Activated naive CD4-positive, alpha-beta T cell treated with anti-CD3 and anti-CD28 coated beads, Interleukin-2, amount 50 U/mL, for 24 hours (primary cell): Measurements from ENCODE around the gene BANF2.
"Not testable (repeated sequence)": the region's sequence is repeated elsewhere in the genome, so short reads cannot be mapped to it uniquely, and the experiment has no call there.

Experiments
- H3K27ac Mint-ChIP-seq: one replicate; pipeline ENCODE4 v1.8.0; 2021; ENCODE audit warnings: mild to moderate bottlenecking, mixed read lengths
- H3K27me3 Mint-ChIP-seq: one replicate; pipeline ENCODE4 v1.8.0; 2021; ENCODE audit warnings: mixed read lengths
- H3K36me3 Mint-ChIP-seq: one replicate; pipeline ENCODE4 v1.8.0; 2021; ENCODE audit warnings: mixed read lengths
- H3K4me1 Mint-ChIP-seq: one replicate; pipeline ENCODE4 v1.8.0; 2021; ENCODE audit warnings: mixed read lengths
- H3K4me3 Mint-ChIP-seq: one replicate; pipeline ENCODE4 v1.8.0; 2021; ENCODE audit warnings: mild to moderate bottlenecking, mixed read lengths
- H3K9me3 Mint-ChIP-seq: one replicate; pipeline ENCODE4 v1.8.0; 2021; ENCODE audit warnings: mixed read lengths

Gene BANF2

DNA sequence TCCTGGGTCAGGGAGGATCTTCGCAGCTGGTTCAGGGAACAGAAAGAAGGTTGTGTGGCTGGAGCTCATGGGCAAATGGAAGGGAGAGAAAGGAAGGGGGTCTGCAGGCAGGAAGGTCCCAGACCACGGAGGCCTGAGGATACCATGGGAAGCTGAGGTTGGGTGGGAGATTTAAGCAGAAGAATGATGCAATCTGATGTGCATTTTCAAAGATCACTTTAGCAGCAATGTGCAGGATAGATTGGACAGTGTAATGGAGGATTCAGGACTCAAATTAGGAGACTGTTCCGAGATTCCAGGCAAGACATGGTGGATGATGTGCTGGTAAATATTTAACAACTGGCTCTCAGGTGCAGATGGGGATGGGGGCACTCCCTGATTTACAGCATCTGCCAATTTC is 12.0 kb upstream of the BANF2 start:
- H3K27ac Mint-ChIP-seq: no peak overlapping the region
- no peaks in the 10 kb centered on the region for H3K36me3 Mint-ChIP-seq
- H3K27me3 Mint-ChIP-seq: peaks cover 37% of the 10 kb centered on the region
- peaks cover 5% of the 10 kb centered on the region for H3K4me1 Mint-ChIP-seq
- H3K9me3 Mint-ChIP-seq: no peaks in the 10 kb centered on the region
- no peak overlapping the region for H3K4me3 Mint-ChIP-seq

DNA sequence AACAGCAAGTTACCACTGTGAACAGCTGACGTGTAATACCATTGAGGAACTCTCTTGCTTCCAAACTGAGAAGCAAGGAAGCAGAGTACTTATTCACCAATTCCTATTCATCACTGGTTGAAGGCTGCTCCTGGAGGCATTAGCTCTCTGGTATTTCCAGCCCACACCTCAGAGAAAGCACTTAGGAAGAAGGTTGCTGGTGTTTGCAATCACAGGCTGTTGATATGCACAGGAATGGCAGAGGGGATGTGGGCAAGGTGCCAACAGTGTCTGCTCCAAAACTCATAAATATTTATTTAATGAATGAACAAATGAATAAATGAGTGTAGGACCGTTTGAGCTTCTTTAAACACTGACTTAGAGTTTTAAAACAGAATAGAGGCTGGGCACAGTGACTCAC is 10.8 kb upstream of the BANF2 start:
- H3K9me3 Mint-ChIP-seq: no peaks in the 10 kb centered on the region
- no peak overlapping the region for H3K27ac Mint-ChIP-seq
- no peaks in the 10 kb centered on the region for H3K36me3 Mint-ChIP-seq
- no peaks in the 10 kb centered on the region for H3K4me1 Mint-ChIP-seq
- H3K27me3 Mint-ChIP-seq: peaks cover 39% of the 10 kb centered on the region
- H3K4me3 Mint-ChIP-seq: no peak overlapping the region

DNA sequence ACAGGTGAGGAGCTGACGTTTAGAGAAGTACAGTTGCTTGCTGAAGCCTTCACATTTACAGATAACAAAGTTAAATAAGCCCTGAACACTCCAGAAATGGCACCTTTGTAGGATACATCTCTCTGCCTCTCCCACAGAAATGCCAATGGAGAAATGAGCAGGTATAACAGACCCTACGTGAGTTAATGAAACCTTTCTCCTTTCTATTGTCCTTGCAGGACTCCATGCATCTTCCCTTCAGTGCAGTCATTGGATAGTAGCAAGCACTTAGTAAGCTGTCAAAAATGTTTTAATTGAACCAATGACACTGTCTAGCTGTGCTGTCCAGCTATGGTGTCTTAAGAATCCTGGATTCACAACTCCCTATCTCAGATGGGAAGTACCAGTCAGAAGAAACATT is 9.6 kb upstream of the BANF2 start:
- Mint-ChIP-seq H3K36me3 (no peaks in the 10 kb centered on the region), H3K4me3 (no peak overlapping the region), H3K9me3 (no peaks in the 10 kb centered on the region), H3K27me3 (peaks cover 35% of the 10 kb centered on the region), H3K4me1 (no peaks in the 10 kb centered on the region), H3K27ac (no peak overlapping the region)

DNA sequence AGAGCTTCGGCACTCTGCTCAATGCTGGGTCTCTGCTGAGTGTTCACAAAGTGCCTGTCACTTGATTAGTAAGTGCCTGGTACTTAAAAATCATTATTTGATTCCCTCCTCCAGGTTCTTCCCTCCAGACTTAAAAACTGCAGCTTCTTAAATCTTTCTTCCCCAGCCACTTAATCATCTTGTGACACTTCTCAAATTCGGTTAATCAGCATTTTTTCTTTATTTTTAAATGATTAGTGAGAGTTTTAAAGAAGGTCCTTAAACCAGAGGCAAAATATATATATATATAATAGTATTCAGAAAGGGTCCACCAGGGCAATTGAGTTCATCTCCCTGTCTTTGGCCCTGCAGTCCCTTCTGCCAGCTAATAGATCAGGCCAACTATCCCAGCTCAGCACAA is 8.0 kb upstream of the BANF2 start:
- H3K9me3 Mint-ChIP-seq: no peaks in the 10 kb centered on the region
- no peak overlapping the region for H3K27ac Mint-ChIP-seq
- H3K4me3 Mint-ChIP-seq: no peak overlapping the region
- H3K27me3 Mint-ChIP-seq: peaks cover 31% of the 10 kb centered on the region
- H3K36me3 Mint-ChIP-seq: no peaks in the 10 kb centered on the region
- no peaks in the 10 kb centered on the region for H3K4me1 Mint-ChIP-seq

DNA sequence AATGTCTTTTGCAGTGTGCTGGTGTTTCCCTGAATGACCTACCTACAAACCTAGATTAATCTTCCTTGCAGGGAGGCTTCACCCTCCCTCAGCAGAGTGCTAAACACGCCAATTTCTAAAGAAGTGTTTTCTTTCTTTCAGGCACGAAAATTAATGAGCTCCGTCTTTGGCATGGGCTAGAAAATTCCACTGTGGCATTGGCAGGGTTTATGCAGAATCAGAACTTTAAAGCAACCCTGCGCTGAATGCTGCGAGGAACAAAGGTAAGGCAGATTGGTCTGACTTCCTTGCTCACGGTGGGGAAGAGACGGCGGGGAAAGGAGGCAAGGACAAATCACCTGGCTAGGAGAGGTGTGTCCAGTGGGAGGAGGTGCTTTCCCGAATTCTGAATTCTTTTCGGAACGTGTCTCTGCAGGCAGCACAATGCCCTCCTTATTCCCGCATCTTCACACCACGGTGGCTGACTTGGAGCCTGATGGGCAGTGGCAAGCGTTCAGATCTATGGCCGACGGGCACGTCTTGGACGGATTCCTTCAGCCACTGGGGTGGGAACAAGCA is 6.2 kb upstream of the BANF2 start:
- Mint-ChIP-seq H3K27me3 (peaks cover 22% of the 10 kb centered on the region), H3K4me1 (no peaks in the 10 kb centered on the region), H3K9me3 (no peaks in the 10 kb centered on the region), H3K4me3 (no peak overlapping the region), H3K27ac (no peak overlapping the region), H3K36me3 (no peaks in the 10 kb centered on the region)

DNA sequence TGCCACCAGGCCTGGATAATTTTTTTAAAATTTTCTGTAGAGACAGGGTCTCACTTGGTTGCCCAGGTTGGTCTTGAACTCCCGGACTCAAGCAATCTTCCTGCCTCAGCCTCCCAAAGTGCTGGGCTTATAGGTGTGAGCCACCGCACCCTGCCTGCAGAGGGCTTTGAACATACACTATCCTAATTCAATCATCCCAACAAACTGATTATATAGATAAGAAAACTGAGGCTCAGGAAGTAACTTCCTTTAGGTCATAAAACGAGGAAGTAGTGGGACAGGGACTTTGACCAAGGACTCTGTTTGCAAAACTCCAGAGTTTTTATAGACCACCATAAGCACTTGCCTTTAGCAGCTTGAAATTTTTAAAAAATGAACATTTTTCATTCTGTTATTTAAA is 5.0 kb upstream of the BANF2 start:
- no peak overlapping the region for H3K27ac Mint-ChIP-seq

DNA sequence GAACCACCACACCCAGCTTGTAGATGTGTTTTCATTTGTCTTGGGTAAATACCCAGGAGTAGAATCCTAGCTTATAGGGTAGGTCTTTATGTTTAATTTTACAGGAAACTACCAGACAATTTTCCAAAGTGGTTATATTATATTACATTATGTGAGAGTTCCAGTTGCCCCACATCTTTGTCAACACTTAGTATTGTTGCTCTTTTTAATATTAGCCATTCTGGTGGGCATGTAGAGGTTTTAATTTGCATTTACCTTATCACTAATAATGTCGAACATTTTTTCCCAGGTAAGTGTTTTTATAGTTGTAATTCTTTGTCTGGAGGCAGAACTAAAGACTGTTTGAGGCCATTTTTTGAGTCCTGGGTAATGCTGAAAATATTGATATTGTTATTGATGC is 3.5 kb upstream of the BANF2 start:
- no peaks in the 10 kb centered on the region for H3K9me3 Mint-ChIP-seq
- no peaks in the 10 kb centered on the region for H3K4me1 Mint-ChIP-seq
- no peak overlapping the region for H3K4me3 Mint-ChIP-seq
- H3K27ac Mint-ChIP-seq: no peak overlapping the region
- no peaks in the 10 kb centered on the region for H3K36me3 Mint-ChIP-seq
- H3K27me3 Mint-ChIP-seq: peaks cover 13% of the 10 kb centered on the region

More for the DNA sequence above, 5.0 kb upstream of the BANF2 start:
- no peaks in the 10 kb centered on the region for H3K36me3 Mint-ChIP-seq
- peaks cover 22% of the 10 kb centered on the region for H3K27me3 Mint-ChIP-seq
- H3K9me3 Mint-ChIP-seq: no peaks in the 10 kb centered on the region
- H3K4me1 Mint-ChIP-seq: no peaks in the 10 kb centered on the region
- no peak overlapping the region for H3K4me3 Mint-ChIP-seq

DNA sequence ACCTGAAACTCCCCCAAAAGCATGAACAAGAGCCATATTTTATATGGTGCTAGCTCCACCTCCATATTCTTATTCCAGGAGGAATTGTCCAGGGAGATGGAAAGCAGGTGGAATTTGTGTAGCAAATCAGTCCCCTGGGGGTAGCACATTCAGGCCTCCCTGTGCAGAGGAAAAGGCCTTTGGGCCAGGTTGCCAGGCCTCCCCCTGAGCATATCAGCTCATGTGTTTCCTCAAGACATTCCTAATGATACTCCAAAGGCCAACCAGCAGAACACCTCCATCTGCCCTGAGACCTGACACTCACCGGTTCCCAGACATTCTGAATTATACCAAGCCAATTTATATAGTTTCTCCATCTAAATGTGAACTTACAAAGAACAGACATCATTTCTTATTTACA is 2.6 kb upstream of the BANF2 start:
- Mint-ChIP-seq H3K27me3 (peaks cover 7% of the 10 kb centered on the region), H3K36me3 (no peaks in the 10 kb centered on the region), H3K9me3 (no peaks in the 10 kb centered on the region), H3K4me3 (no peak overlapping the region), H3K27ac (no peak overlapping the region), H3K4me1 (no peaks in the 10 kb centered on the region)

DNA sequence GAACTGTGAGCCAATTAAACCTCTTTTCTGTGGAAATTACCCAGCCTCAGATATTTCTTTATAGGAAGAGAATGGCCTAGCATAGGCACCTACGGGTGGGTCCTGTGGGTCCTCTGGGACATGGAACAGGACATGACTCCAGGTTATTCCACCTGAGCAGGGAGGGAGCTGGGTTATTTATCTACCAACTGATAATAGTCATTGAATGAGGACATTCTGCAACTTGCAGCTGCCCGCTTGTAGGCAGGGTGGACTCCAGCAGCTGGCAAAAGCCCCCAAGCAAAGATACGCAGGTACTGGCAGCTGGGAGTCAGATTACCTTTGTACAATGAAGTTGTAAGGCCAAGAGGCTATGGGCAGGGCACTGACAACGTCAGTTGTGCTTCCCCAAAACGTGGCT is 1.4 kb upstream of the BANF2 start:
- Mint-ChIP-seq H3K27ac (no peak overlapping the region), H3K4me1 (no peaks in the 10 kb centered on the region), H3K4me3 (no peak overlapping the region), H3K27me3 (peaks cover 5% of the 10 kb centered on the region), H3K9me3 (no peaks in the 10 kb centered on the region), H3K36me3 (no peaks in the 10 kb centered on the region)

DNA sequence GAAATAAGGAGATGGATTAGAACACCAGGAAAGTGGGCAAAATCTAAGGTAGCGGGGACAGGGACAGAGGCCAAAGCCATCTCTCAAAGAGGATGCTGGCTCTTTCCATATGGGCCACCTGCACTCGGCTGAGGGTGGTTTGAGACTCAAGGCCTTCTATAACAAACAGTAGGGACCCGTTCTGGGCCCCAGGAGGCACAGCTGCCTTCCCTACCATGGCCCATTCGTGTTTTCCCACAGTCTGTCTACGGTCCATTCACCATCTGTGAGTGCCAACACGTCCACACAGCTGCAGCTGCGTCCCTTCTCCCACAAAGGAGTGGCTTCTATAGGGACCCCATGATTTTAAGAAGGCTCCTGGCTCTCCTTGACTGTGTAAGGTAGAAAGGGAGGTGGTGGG is 871 bp downstream of the BANF2 start:
- Mint-ChIP-seq H3K4me1 (no peaks in the 10 kb centered on the region), H3K9me3 (no peaks in the 10 kb centered on the region), H3K27ac (no peak overlapping the region), H3K27me3 (no peaks in the 10 kb centered on the region), H3K4me3 (no peak overlapping the region), H3K36me3 (no peaks in the 10 kb centered on the region)

DNA sequence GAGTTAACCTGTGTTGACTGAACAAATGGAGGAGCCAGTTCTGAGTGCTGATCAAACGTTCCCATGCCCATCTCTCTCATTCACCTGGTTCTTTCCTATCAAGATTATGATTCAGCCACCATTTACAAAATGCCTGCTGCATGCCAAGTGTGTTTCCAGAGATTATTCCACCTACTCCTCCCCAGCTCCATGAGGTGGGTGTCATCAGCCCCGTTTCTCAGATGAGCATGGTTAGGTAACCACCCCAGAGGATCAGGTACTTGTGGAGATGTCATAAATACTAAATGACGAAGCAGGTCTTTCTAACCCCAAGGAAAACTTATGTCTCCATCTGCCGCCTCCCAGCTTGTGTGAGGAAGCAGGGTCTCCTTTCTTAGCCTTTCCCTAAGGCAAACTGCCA is 2.1 kb downstream of the BANF2 start:
- Mint-ChIP-seq H3K36me3 (no peaks in the 10 kb centered on the region), H3K27ac (no peak overlapping the region), H3K4me1 (no peaks in the 10 kb centered on the region), H3K27me3 (no peaks in the 10 kb centered on the region), H3K4me3 (no peak overlapping the region), H3K9me3 (no peaks in the 10 kb centered on the region)

DNA sequence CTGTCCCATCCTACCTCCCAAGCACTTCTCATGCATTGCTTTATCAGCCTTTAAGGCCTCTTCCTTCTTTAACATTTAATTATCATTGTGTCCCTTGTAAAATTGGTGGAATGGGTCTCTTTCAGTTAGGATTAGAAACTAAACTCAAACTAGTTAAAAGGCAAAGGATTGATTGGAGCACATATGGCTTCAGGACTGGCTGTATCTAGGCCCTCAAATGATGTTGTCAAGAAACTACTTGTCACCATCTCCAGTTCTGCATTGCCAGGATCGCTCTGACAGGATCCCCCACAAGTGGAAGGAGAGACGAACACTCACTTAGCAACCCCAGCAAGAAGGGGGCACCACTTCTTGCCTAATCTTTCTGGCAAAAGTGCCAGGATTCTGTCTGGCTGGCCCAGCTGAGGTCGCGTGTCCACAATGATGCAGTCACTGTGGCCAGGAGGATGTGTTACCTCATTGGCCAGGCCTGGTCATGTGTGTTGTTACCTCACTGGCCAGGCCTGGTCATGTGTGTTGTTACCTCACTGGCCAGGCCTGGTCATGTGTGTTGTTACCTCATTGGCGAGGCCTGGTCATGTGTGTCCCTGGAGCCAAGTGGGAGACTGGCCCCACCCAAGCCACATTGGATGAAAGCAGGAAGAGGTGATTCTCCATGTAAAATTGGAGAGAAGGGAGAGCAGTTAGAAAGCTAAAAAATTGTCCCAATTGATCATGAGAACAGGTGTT is 5.0 kb downstream of the BANF2 start:
- H3K27me3 Mint-ChIP-seq: no peaks in the 10 kb centered on the region
- H3K4me3 Mint-ChIP-seq: no peak overlapping the region
- H3K4me1 Mint-ChIP-seq: no peaks in the 10 kb centered on the region
- no peaks in the 10 kb centered on the region for H3K36me3 Mint-ChIP-seq
- no peaks in the 10 kb centered on the region for H3K9me3 Mint-ChIP-seq
- H3K27ac Mint-ChIP-seq: no peak overlapping the region

DNA sequence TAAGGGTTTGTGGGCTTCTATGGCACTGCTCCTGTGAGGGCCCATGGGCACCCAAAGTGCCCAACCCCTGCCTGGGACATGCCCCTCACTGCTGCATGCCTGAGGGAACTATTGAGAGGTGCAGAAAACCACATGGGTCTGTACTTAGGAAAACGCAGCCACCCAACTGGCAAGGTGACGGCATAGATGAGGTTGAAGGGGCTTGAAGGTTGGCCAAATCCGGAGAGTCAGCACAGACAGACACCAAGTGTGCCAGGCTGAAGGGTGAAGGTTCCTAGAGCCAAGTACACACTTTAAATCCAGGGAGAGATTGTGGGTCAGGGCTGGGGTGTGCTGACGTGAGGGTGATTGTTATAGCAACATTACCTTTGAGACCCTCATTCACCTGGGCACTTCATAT is 6.2 kb downstream of the BANF2 start:
- no peaks in the 10 kb centered on the region for H3K9me3 Mint-ChIP-seq
- H3K27me3 Mint-ChIP-seq: no peaks in the 10 kb centered on the region
- no peaks in the 10 kb centered on the region for H3K36me3 Mint-ChIP-seq
- H3K27ac Mint-ChIP-seq: no peak overlapping the region
- no peak overlapping the region for H3K4me3 Mint-ChIP-seq
- H3K4me1 Mint-ChIP-seq: no peaks in the 10 kb centered on the region

DNA sequence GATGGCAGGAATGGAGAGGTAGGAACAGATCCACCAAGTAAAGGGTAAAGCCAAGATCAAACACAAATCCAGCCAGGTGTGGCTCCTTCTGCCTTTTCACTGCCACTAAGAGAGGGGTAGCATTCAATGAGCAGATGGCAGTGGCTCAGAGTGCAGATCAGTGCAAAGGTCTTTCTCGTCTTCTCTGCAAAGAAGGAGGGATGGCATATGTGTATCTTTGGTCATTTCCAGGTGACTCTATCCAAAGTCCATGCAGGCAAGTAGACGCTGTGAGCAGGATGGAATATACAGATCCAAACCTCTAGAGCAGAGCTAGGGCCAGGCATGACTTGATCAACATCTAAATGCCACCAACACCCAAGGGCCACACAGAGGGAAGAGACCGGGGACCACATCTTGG is 6.9 kb downstream of the BANF2 start:
- Mint-ChIP-seq H3K27me3 (no peaks in the 10 kb centered on the region), H3K4me3 (no peak overlapping the region), H3K36me3 (no peaks in the 10 kb centered on the region), H3K9me3 (no peaks in the 10 kb centered on the region), H3K4me1 (no peaks in the 10 kb centered on the region), H3K27ac (no peak overlapping the region)

DNA sequence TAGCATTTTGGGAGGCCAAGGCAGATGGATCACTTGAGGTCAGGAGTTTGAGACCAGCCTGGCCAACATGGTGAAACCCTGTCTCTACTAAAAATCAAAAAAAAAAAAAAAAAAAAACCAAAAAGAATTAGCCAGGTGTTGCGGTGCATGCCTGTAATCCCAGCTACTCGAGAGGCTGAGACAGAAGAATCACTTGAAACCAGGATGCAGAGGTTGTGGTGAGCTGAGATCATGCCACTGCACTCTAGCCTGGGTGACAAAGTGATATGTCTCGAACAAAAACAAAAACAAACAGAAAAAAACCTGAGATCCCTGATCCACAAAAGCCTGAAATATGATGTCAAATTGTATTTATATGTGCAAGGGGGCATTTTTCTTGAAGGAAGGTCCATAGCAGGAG is 8.2 kb downstream of the BANF2 start:
- H3K4me3 Mint-ChIP-seq, H3K36me3 Mint-ChIP-seq, H3K9me3 Mint-ChIP-seq, H3K27me3 Mint-ChIP-seq, H3K27ac Mint-ChIP-seq, H3K4me1 Mint-ChIP-seq: not testable (repeated sequence)

DNA sequence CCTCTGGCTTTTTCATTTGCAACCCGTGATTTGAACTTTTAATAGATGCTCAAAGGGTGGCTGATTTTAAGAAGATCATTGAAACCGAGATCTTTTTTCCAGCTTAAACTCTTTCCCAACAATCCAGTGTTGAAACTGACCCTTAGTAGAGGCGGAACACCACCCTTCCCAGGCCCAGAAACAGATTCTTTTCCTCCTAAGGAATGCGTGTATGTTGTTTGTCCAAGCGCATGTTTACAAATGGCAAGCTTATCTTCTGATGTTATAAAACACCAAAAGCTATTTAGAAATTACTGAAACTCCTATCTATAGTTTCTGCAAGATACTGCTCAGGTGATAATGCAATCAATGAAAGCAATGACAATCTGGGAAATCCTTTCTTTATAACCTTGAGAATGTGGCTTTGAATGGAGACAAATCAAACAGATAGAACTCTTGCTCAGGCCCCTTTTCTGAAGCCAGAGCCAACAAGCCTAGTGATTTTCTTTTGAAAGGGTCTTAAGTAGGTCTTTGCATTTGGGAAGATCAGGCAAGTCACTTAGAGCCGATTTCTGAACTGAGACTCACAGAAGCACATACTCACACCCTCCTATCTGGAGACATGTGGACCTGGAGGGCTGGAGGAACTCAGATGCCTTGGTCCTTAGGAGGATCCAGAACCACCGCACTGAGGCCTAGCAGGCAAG is 9.1 kb downstream of the BANF2 start:
- no peaks in the 10 kb centered on the region for H3K4me1 Mint-ChIP-seq
- no peak overlapping the region for H3K27ac Mint-ChIP-seq
- H3K9me3 Mint-ChIP-seq: no peaks in the 10 kb centered on the region
- H3K27me3 Mint-ChIP-seq: no peaks in the 10 kb centered on the region
- H3K4me3 Mint-ChIP-seq: no peak overlapping the region
- no peaks in the 10 kb centered on the region for H3K36me3 Mint-ChIP-seq
